Astrocyte of the spinal cord (primary cell): ENCODE results near the gene LRP1B.
"Not testable (repeated sequence)": the region's sequence is repeated elsewhere in the genome, so short reads cannot be mapped to it uniquely, and the experiment has no call there.

Experiments used
- DNase-seq: peaks from one replicate; pipeline ENCODE4 v3.0.0; 2011; ENCODE audit warnings: low read depth, low spot score
- H3K4me3 ChIP-seq: 2 replicates; pipeline ENCODE4 v1.5.1; 2011; ENCODE audit warnings: low read depth, mild to moderate bottlenecking, low read length, moderate library complexity
- in situ Hi-C: cut with HindIII; loops from 2 replicates; pipeline ENCODE4 v1.10.0; 2017; ENCODE audit warnings: low sequenced_read_pairs
- TF ChIP-seq, protein P1 (sequence below): IDR thresholded peaks from 2 replicates; pipeline ENCODE4 v1.5.1; 2012; ENCODE audit warnings: low read depth, mild to moderate bottlenecking, low read length, inconsistent platforms

LRP1B gene

DNA sequence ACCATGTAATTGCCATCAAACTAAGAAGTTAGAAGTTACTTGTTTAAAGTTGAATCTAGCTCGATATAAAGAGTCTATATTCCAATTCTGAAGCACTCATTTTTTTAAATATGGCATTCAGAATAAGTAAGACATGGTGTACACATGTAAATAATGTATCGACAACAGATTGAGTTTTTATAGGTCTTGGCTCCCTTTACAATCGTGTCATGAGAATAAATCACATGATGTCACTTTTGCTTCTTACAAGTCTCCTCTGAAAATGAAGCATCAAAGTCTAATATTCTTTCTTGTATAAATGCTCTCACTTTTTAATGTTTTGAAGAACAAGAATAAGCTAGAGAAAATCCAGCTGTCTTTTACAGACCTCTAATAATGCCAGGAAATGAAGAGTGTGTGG is 33.1 kb downstream of the LRP1B start:
- H3K4me3 ChIP-seq: no peak overlapping the region
- TF ChIP-seq, protein P1, sequence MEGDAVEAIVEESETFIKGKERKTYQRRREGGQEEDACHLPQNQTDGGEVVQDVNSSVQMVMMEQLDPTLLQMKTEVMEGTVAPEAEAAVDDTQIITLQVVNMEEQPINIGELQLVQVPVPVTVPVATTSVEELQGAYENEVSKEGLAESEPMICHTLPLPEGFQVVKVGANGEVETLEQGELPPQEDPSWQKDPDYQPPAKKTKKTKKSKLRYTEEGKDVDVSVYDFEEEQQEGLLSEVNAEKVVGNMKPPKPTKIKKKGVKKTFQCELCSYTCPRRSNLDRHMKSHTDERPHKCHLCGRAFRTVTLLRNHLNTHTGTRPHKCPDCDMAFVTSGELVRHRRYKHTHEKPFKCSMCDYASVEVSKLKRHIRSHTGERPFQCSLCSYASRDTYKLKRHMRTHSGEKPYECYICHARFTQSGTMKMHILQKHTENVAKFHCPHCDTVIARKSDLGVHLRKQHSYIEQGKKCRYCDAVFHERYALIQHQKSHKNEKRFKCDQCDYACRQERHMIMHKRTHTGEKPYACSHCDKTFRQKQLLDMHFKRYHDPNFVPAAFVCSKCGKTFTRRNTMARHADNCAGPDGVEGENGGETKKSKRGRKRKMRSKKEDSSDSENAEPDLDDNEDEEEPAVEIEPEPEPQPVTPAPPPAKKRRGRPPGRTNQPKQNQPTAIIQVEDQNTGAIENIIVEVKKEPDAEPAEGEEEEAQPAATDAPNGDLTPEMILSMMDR: no peak
- in situ Hi-C loops: no loop called here
- no peak for DNase-seq

DNA sequence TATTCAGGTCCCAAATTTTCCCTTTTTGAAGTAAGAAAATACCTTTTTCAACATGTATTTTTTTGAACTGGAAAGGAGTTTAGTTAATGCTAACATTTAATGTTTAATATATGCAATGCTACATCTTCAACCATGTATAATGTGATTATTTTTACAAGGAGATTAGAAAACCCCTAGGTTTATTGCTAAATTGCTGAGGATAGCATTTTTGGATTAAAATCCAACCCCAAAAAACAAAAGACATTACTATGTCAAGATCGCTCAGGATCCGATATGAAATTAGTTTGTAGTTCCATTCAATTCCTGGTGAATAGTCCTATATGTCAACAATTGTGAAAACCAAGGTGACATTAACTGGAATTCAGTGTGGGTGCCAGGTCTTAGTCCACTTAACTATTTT is 35.2 kb downstream of the LRP1B start:
- in situ Hi-C loops: no loop called here
- no peak for DNase-seq
- TF ChIP-seq, protein P1: no peak
- no peak overlapping the region for H3K4me3 ChIP-seq

DNA sequence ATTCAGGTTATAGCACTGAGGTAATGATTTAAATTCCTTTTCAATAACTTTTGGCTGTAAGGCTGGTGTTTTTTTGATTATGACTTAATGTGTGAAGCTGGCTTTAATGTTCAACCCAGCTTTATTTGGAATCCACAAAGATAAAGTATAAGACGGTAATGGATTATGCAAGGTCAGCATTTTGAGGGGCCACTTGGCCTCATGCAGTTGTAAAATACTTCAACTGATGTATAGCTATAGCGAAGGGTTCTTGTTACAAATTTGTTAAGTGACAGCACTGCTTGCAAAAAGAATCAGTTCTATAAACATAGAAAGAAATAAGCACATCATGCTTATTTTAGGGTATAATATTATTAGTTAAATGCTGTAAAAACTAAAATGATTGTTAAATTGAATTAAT is 36.6 kb downstream of the LRP1B start:
- in situ Hi-C loops: no loop called here
- no peak overlapping the region for H3K4me3 ChIP-seq
- DNase-seq: no peak
- TF ChIP-seq, protein P1: no peak

DNA sequence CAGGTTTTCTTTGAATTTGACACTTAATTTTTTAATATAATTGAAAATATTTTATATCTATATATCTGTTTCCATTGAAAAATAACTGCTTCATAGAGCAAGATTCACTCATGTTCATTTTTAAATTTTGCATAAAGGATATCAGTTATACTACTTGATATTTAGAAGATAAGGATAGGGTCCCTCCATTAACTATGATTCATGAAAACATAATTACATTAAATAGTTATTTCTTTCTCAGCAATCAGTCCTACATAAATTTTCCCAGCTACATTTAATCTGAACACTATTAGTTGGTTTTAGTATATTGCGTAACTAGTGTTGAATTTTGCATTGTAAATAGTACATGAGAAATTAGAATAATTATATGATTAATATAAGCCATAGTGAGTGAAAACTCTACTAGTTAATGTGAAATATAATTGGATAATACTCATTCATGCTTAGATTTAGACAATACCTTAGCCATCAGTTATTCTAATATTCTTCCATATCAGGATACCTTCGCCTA is 42.7 kb downstream of the LRP1B start:
- DNase-seq: no peak
- H3K4me3 ChIP-seq: no peak overlapping the region
- in situ Hi-C loops: no loop called here
- TF ChIP-seq, protein P1: no peak

DNA sequence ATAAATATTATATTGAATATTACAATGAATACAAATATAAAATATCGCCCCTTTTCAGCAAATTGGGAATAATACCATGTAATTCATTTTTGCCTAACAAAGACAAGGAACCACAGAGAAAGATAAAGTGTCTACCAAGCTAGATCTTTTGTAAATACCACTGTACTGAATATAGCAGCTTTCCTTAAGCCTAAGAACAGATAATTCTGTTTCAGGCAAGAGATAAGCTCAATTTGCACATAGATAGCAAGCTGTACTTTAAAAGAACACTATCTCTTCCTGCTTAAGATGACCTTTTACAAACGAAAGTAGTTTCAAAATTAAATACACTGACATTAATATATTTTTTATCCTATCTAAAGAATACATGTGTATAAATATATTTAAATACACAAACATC is 43.2 kb downstream of the LRP1B start:
- in situ Hi-C loops, DNase-seq, H3K4me3 ChIP-seq: not testable (repeated sequence)

DNA sequence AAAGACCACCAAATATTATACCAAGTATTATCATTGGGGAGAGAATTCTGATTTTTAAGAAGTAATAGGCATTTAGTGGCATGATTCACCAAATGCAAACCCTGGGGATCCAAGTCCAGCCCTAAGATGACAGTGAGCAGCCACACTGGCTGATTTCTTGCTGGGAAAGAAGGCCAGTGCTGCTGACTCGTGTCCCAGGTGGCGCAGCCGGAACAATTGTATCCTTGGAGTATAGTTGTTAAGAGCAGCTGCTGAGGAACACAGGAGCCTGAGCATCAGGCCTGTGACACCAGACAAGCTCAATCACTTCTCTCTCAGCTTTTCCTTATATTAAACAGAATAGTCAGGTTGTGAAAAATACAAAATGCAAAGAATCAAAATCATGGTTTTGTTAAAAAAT is 48.4 kb downstream of the LRP1B start:
- no peak overlapping the region for H3K4me3 ChIP-seq
- in situ Hi-C loops: no loop called here
- peak; percentile 26 for DNase-seq
- TF ChIP-seq, protein P1: no peak

DNA sequence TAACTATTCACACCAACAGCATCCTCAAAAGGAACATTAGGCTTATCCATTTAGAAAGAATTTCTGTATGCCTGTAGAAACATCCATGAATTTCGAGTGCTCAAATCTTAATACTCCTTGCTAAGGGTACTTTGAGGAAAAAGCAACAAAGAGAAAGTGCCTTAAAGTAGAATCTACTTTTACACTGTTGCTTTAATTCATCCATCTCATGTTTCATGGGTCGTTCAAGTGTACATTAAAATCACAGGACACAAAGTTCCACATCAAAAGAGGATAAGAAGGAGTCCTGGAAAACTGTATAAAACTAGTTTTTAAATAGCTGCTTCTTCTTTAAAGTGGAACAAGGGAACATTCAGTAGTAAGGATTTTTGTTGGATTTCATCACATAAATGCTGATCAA is 54.5 kb downstream of the LRP1B start:
- DNase-seq: no peak
- TF ChIP-seq, protein P1: no peak
- no peak overlapping the region for H3K4me3 ChIP-seq
- in situ Hi-C loops: no loop called here
